Ecto neural progenitor cell (in vitro differentiated cells): ENCODE results near the gene PAPPA.

Source experiments
- DNase-seq: peaks from one replicate; pipeline ENCODE4 v3.0.0-alpha.2; 2018; ENCODE audit warnings: low spot score

PAPPA gene

GRCh38 chr9:116316246-116316645 lies 162.7 kb downstream of the PAPPA start:
- DNase-seq = no peak

- no peak for DNase-seq
Measured at GRCh38 chr9:116317503-116317902, 163.9 kb downstream of the PAPPA start.

DNA sequence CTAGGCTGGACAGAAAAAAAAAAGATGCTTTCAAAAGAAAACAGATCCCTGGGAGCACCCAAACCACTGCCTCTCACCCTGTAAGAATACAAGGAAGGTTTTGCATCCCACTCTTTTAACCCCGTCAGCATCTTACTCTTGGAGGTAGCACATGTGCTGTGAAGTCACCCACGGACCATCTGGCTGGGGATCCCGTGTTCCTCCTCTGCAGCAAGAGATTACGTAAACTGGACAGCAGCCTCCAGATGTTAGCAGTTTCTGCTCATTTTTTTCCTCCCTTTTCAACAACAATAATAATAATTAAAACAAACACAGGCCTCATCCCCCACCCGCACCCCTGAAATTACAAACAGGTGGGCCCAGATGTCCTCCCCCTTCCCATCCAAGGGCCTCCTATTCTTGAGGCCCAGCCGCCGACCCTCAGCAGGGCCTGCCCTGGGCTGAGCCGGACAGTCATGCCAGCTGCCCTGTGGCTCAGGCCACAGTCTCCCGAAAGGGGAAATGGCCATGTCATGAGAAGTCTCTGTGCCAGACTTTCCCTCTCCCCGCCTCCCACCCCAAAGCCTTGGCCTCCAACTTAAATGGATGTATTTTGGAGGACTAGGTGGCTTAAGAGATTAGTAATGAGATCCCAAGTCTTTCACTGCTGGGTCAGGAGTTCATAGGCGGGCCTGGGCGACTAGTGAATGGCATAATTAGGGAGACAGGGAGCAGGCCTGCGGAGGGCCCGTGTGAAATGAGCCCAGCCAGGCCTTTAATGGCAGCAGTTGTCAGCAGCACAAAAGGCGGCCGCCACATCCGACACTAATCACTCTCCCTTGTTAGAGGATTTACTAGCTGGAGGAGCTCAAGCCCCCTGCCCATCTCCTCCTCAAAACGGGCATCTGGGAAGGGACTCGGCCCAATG lies 165.1 kb downstream of the PAPPA start:
- DNase-seq = peak; percentile 90

GRCh38 chr9:116319480-116319879 lies 165.9 kb downstream of the PAPPA start:
- DNase-seq = no peak

DNA sequence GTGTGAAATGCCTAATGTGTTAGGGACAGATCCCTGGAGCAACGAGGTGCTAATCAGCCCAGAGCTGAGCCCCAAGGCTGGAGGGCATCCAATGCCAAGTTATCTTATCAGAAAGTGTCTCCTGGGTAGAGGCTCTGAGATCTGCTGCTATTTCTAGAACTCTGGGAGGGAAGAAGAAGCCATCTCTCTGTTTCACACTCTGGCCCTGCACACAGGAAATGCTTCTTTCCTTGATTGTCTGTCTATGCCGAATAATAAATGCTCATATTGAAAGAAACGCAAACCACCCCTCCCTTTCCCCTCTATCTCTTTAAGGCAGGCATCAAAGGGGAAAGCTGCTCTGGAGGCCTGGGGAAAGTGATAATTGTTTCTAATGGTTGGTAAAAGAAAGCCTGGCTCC lies 166.7 kb downstream of the PAPPA start:
- DNase-seq = no peak

DNA sequence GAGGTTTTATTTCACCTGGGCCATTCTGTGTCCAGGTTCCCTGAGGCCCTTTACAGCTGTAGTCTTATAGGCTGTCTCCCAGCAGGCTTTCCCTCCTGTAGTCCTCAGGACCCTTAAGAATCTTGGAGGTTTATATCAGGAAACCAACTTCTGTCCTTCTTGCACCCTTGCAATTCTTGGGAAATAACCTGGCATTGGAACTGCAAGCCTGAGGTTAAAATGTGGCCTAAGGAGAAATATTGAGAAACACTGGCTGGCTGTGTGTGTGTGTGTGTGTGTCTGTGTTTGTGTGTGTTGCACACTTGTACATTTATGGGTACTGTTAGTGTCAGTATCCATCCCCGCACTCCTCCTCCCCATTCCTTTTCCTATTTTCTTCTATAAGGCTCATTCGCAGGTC lies 168.9 kb downstream of the PAPPA start:
- DNase-seq = no peak

DNA sequence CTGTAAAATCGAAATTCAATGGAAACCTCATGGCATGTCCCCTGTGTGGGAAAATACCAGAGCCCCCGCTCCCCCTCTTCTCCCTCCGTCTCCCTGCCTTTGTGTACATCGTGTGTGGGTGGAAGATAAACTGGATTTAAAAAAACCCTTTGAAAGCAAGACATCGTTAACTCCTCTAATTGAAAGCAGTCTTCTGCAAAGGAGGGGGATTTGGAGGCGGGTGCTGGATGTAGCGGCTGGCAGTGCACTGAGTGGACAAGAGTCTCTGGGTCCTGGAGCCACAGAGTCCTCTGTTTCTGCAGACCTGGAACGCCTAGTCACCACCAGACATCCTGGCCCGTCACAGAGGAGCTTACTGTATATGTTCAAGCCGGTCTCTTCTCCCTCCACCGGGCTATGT lies 169.4 kb downstream of the PAPPA start:
- DNase-seq = peak; percentile 46

GRCh38 chr9:116323571-116323970 lies 170.0 kb downstream of the PAPPA start:
- DNase-seq = no peak

DNA sequence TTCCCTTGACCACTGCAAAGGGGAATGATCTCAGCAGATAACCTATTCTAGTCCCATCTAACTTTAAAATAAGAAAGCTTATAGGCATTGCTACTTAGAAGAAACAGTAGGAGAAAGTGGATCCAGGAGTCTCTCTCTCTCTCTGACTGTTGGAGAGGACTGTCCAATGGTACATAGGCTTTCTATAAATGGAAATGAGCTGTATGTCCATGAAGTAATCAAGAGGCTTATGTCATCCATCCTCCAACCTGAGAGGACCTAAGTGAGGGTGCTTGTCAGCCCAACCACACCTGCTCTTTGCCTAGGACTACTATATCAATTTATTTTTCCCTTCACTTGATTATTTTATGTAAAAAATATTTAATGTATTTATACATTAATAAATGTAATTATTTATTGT lies 172.3 kb downstream of the PAPPA start:
- no peak for DNase-seq

GRCh38 chr9:116327701-116328405 lies 174.3 kb downstream of the PAPPA start:
- DNase-seq = no peak

DNA sequence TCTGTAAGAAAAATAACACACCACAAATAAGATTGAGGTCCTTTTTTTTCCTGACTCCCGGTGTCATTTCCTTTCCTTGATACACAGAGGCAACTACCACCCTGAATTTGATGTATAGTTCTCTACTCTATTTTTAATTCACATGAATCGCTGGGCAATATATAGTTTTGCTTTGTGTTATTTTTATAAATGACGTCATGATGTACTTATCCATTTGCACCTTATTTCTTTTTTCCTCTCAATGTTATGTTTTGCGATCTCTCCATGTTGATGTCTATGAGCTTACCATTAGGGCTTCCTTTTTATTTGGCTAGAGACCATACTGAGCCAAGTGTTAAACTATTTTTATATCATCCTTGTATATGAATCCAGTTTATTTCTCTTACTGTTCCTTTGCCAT lies 175.9 kb downstream of the PAPPA start:
- no peak for DNase-seq

GRCh38 chr9:116331241-116331640 lies 177.7 kb downstream of the PAPPA start:
- DNase-seq = no peak

- DNase-seq = no peak
Measured at GRCh38 chr9:116332090-116332489, 178.5 kb downstream of the PAPPA start.

GRCh38 chr9:116333254-116333653 lies 179.7 kb downstream of the PAPPA start:
- DNase-seq = no peak

DNA sequence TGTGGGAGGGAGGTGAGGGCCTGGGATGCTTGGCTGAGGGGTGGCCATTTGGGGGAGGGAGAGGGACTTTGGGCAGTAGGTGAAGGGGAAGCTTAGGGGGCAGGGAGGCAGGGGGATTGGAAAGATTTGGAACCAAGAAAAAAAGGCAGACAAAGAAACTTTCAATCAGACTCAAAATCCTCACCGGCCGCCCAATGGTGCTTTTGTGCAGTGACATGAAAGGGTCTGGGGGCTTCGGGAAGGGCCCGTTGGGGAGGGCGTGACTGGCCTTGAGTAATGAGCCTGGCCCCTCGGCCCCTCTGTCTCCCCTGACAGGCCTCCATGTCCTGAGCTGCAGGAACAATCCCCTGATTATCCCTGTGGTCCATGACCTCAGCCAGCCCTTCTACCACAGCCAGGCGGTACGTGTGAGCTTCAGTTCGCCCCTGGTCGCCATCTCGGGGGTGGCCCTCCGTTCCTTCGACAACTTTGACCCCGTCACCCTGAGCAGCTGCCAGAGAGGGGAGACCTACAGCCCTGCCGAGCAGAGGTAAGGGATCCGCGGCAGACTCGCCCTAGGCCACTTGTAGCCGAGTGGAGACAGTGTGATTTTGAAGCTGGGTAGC lies 181.1 kb downstream of the PAPPA start:
- DNase-seq = peak; percentile 80

GRCh38 chr9:116335392-116335791 lies 181.8 kb downstream of the PAPPA start:
- DNase-seq = no peak

DNA sequence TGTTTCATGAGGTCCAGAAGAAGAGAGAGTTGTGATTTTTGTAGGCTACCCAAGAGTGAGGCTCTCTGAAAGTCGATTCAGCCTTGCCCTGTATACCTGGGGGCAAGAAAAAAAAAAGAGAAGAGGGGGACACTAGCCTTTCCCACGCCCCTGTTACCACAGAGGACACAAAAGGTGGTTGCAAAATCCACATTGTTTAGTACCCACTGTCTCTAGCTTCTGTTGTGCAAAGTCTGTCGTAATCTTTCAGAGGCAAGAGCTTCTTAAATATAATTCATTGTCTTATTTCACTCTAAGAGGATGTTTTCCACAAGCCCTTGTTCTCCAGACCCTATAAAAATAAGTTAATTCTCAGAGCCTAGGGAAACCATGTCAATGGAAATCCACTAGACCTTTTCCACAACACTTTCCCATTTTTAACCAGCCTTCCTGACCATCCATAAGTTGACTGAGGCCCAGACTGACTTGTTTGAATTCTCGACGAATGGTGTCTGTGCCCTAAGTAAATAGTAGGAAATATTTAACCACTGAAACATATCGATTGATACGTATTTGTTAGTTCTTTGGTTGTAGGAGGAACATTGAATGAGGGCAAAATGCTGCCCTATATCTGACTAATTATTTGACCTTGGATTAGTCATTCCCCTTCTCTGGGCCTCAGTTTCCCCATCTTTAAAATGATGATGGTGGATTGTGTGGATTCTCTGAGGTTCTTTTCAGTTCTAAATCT lies 182.7 kb downstream of the PAPPA start:
- no peak for DNase-seq

DNA sequence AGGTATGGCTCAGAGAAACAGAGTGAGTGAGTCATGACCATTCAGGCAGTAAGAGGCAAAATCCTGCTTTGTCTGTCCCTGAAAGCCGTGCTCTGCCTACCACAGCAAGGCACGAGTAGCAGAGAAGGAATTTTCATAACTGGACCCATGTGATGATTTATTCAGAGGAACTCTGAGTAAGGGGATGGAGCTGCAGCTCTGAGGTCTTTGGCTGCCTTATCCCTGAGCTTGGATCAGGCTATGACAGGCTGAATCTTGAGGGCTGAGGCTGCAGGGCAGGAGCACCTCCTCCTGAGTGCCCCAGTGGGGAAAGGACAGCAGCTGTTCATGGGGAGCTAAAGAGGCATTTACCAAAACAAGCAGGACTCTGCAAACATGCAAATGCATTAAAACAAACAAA lies 183.4 kb downstream of the PAPPA start:
- DNase-seq = no peak

- no peak for DNase-seq
Measured at GRCh38 chr9:116340270-116340669, 186.7 kb downstream of the PAPPA start.

GRCh38 chr9:116342061-116342460 lies 188.5 kb downstream of the PAPPA start:
- no peak for DNase-seq

- no peak for DNase-seq
Measured at GRCh38 chr9:116342941-116343340, 189.3 kb downstream of the PAPPA start.

DNA sequence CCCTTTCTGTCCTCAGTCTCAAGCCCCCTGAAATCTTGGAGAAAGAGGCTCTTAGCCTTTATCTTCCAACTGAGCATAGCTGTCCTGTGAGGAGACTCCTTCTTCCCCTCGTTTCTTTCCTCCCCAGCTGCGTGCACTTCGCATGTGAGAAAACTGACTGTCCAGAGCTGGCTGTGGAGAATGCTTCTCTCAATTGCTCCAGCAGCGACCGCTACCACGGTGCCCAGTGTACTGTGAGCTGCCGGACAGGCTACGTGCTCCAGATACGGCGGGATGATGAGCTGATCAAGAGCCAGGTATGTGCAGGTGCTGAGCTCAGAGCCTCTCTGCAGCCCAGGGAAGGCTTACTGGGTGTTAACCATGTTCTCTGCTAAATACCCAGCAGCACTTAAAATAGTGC lies 190.8 kb downstream of the PAPPA start:
- DNase-seq = no peak
